Measurements from ENCODE around the gene HRG.

- TF ChIP-seq CTCF (IDR thresholded peaks at IDR 0.05; ENCODE audit: low read length), result no peak
- no peak for TF ChIP-seq EZH2 (IDR thresholded peaks at IDR 0.05; ENCODE audit: borderline replicate concordance, low read length)
Measured at GRCh38 chr3:186664119-186664495, 1.7 kb upstream of the HRG start.
